Tibial artery (tissue), 4 donors: ENCODE results near the gene XPNPEP1.

ENCODE experiments used
- DNase-seq, 2 donors: peaks; one replicate each; pipeline ENCODE4 v3.0.0-alpha.2; 2019
- H3K27ac ChIP-seq, 2 donors: fragments of 200-600 bp; sonication (generic) in 1 of 2; 1 replicate in 1 of 2; 2 replicates in 1 of 2; pipeline ENCODE4 v1.5.1; 2018 to 2019; ENCODE audit warnings: mild to moderate bottlenecking in 1 of 2
- H3K27me3 ChIP-seq, 2 donors: fragments of 200-600 bp; sonication (generic) in 1 of 2; one replicate each; pipeline versions ENCODE4 v1.5.1 to v1.6.0; 2016 to 2019
- H3K36me3 ChIP-seq, 3 donors: fragments of 200-600 bp; sonication (generic) in 2 of 3; one replicate each; pipeline ENCODE4 v1.5.1; 2016 to 2019; ENCODE audit warnings: mild to moderate bottlenecking in 2 of 3
- H3K4me1 ChIP-seq, 4 donors: fragments of 200-600 bp; sonication (generic) in 2 of 4; 1 replicate in 3 of 4; 2 replicates in 1 of 4; pipeline ENCODE4 v1.5.1; 2016 to 2019
- H3K4me3 ChIP-seq, 2 donors: fragments of 200-600 bp; sonication (generic) in 1 of 2; 1 replicate in 1 of 2; 2 replicates in 1 of 2; pipeline ENCODE4 v1.5.1; 2018 to 2019; ENCODE audit warnings: mild to moderate bottlenecking in 2 of 2
- H3K9me3 ChIP-seq, 3 donors: fragments of 200-600 bp; sonication (generic) in 1 of 3; one replicate each; pipeline ENCODE4 v1.5.1; 2016 to 2019
- CTCF ChIP-seq, 2 experiments: fragments of 200-600 bp in 1 of 2; fragments of 450-650 bp in 1 of 2; IDR thresholded peaks; one replicate each; pipeline ENCODE4 v1.5.1; 2017 to 2019; ENCODE audit warnings: antibody characterized with exemption in 2 of 2, mild to moderate bottlenecking in 1 of 2, moderate library complexity in 1 of 2
- intact Hi-C: fragments of 100-400 bp; cut with DNase I; formaldehyde crosslinking; loops from one replicate; pipeline ENCODE4 v1.15.0; 2023; ENCODE audit warnings: low total_unique reads

XPNPEP1 gene

GRCh38 chr10:109852475-109853037 lies 70.8 kb downstream of the XPNPEP1 start:
- H3K4me3 ChIP-seq: no peak overlapping the region
- H3K27me3 ChIP-seq: no peaks in the 10 kb centered on the region
- peaks cover 0 to 6% (median 5%) of the 10 kb centered on the region in 4 donors for H3K4me1 ChIP-seq
- intact Hi-C loops: no loop called here
- H3K9me3 ChIP-seq: no peaks in the 10 kb centered on the region
- peak; percentile 71 to 80 for DNase-seq
- TF ChIP-seq CTCF (IDR thresholded peaks at IDR 0.05): peak; percentile 78 to 91
- no peak overlapping the region for H3K27ac ChIP-seq
- no peaks in the 10 kb centered on the region for H3K36me3 ChIP-seq

- peaks cover 0 to 6% (median 5%) of the 10 kb centered on the region in 4 donors for H3K4me1 ChIP-seq
- no peaks in the 10 kb centered on the region for H3K27me3 ChIP-seq
- DNase-seq: no peak
- H3K9me3 ChIP-seq: no peaks in the 10 kb centered on the region
- no peaks in the 10 kb centered on the region for H3K36me3 ChIP-seq
- intact Hi-C loops: no loop called here
- no peak overlapping the region for H3K4me3 ChIP-seq
- no peak for TF ChIP-seq CTCF (IDR thresholded peaks at IDR 0.05)
- no peak overlapping the region for H3K27ac ChIP-seq
Observed at GRCh38 chr10:109851616-109852474, 71.5 kb downstream of the XPNPEP1 start.

GRCh38 chr10:109846832-109847231 lies 76.5 kb downstream of the XPNPEP1 start:
- Histone ChIP-seq H3K9me3 (no peaks in the 10 kb centered on the region), H3K36me3 (no peaks in the 10 kb centered on the region), H3K4me1 (no peaks in the 10 kb centered on the region), H3K27me3 (peaks cover 0 to 3% of the 10 kb centered on the region in 2 donors), H3K4me3 (no peak overlapping the region), H3K27ac (no peak overlapping the region)
- TF ChIP-seq CTCF (IDR thresholded peaks at IDR 0.05): no peak
- intact Hi-C loops: no loop called here
- DNase-seq: no peak

- intact Hi-C loops: no loop called here
- no peak overlapping the region for H3K4me3 ChIP-seq
- peaks cover 0 to 3% of the 10 kb centered on the region in 2 donors for H3K27me3 ChIP-seq
- no peak overlapping the region for H3K27ac ChIP-seq
- no peaks in the 10 kb centered on the region for H3K9me3 ChIP-seq
- no peak for DNase-seq
- peaks cover 0 to 12% (median 0%) of the 10 kb centered on the region in 4 donors for H3K4me1 ChIP-seq
- no peaks in the 10 kb centered on the region for H3K36me3 ChIP-seq
- TF ChIP-seq CTCF (IDR thresholded peaks at IDR 0.05): no peak
Observed at GRCh38 chr10:109845308-109845707, 78.0 kb downstream of the XPNPEP1 start.

GRCh38 chr10:109838592-109839244 lies 84.6 kb downstream of the XPNPEP1 start:
- Histone ChIP-seq H3K9me3 (no peaks in the 10 kb centered on the region), H3K4me3 (no peak overlapping the region), H3K27ac (no peak overlapping the region), H3K4me1 (peaks cover 0 to 12% (median 0%) of the 10 kb centered on the region in 4 donors), H3K27me3 (no peaks in the 10 kb centered on the region), H3K36me3 (no peaks in the 10 kb centered on the region)
- no peak for TF ChIP-seq CTCF (IDR thresholded peaks at IDR 0.05)
- DNase-seq: no peak
- intact Hi-C loops: no loop called here
